PC-3 (cell line): ENCODE results near the gene TARS2. TPM values are rescaled to one million over a fixed set of nuclear protein-coding genes. Genes with fewer than 3 reads are reported as not detected.

Source experiments
- ATAC-seq: fragments of 200-7000 bp; cut with Tn5 transposase; 2 replicates; pipeline ENCODE4 v1.9.1; 2020; ENCODE audit warnings: mild to moderate bottlenecking, moderate library complexity
- BruUV-seq: library from RNA; stranded (reverse); fragments of 400-500 nt; replicated peaks from 2 replicates; lab custom pipeline; 2021; lab: Mats Ljungman, UMichigan
- CTCF ChIA-PET: fragments of 300-600 bp; sonication (Branson Sonifier 250); formaldehyde crosslinking; loops from one replicate; lab custom pipeline; 2022; ENCODE audit warnings: antibody characterized with exemption; lab: Charles Lee
- POLR2A ChIA-PET: fragments of 300-600 bp; sonication (Branson Sonifier 250); formaldehyde crosslinking; loops from one replicate; lab custom pipeline; 2022; ENCODE audit warnings: antibody characterized with exemption; ENCODE audit not compliant: unreplicated experiment; lab: Charles Lee
- DNase-seq: peaks from one replicate; pipeline ENCODE4 v3.0.0-alpha.2; 2015
- H2AFZ ChIP-seq: fragments of 300-600 bp; sonication (generic); 2 replicates; pipeline ENCODE4 v1.6.0; 2016; ENCODE audit warnings: antibody characterized with exemption, low read length
- H3F3A ChIP-seq: fragments of 300-600 bp; sonication (generic); one replicate; pipeline ENCODE4 v1.6.0; 2017; ENCODE audit warnings: antibody characterized with exemption, low read length, control low read depth, mild to moderate bottlenecking; ENCODE audit not compliant: unreplicated experiment
- H3K27ac ChIP-seq: fragments of 300-600 bp; sonication (generic); 2 replicates; pipeline ENCODE4 v1.5.1; 2016; ENCODE audit warnings: mild to moderate bottlenecking, low read length
- H3K27me3 ChIP-seq: fragments of 300-600 bp; sonication (generic); 2 replicates; pipeline ENCODE4 v1.6.1; 2016; ENCODE audit warnings: low read length, mixed read lengths
- H3K36me3 ChIP-seq: fragments of 300-600 bp; sonication (generic); 2 replicates; pipeline ENCODE4 v1.6.1; 2016; ENCODE audit warnings: low read depth, mixed run types, low read length, mixed read lengths
- H3K4me1 ChIP-seq: fragments of 300-600 bp; sonication (generic); 2 replicates; pipeline ENCODE4 v1.5.1; 2016; ENCODE audit warnings: low read length; ENCODE audit not compliant: insufficient read depth
- H3K4me2 ChIP-seq: fragments of 300-600 bp; sonication (generic); 2 replicates; pipeline ENCODE4 v1.6.0; 2016; ENCODE audit warnings: low read length
- H3K4me3 ChIP-seq: fragments of 300-600 bp; sonication (generic); 2 replicates; pipeline ENCODE4 v1.5.1; 2016; ENCODE audit warnings: mild to moderate bottlenecking, low read length, mixed read lengths
- H3K79me2 ChIP-seq: fragments of 300-600 bp; sonication (generic); 2 replicates; pipeline ENCODE4 v1.6.1; 2017; ENCODE audit warnings: low read length, mixed read lengths
- H3K9ac ChIP-seq: fragments of 300-600 bp; sonication (generic); 2 replicates; pipeline ENCODE4 v1.6.0; 2016; ENCODE audit warnings: mild to moderate bottlenecking, low read length
- H3K9me2 ChIP-seq: fragments of 300-600 bp; sonication (generic); replicated peaks from 2 replicates; pipeline ENCODE4 v1.6.1; 2016; ENCODE audit warnings: mixed run types, low read length, mixed read lengths
- H3K9me3 ChIP-seq: fragments of 300-600 bp; sonication (generic); 2 replicates; pipeline ENCODE4 v1.6.1; 2016; ENCODE audit warnings: low read length, mixed read lengths
- H4K20me1 ChIP-seq: fragments of 300-600 bp; sonication (generic); 2 replicates; pipeline ENCODE4 v1.6.1; 2016; ENCODE audit warnings: low read length, mixed read lengths
- CTCF ChIP-seq: fragments of 300-600 bp; sonication (generic); conservative IDR thresholded peaks from 2 replicates; pipeline ENCODE4 v1.5.1; 2017; ENCODE audit warnings: antibody characterized with exemption, low read depth, mild to moderate bottlenecking, low read length
- EZH2 ChIP-seq: fragments of 300-600 bp; sonication (generic); IDR thresholded peaks from one replicate; pipeline ENCODE4 v1.6.1; 2017; ENCODE audit warnings: antibody characterized with exemption, mild to moderate bottlenecking, low read length; ENCODE audit not compliant: unreplicated experiment
- EZH2phosphoT487 ChIP-seq: fragments of 300-600 bp; sonication (generic); IDR thresholded peaks from 2 replicates; pipeline ENCODE4 v1.6.1; 2018; ENCODE audit warnings: mild to moderate bottlenecking, antibody characterized with exemption, low read length, borderline replicate concordance
- intact Hi-C: fragments of 100-400 bp; cut with micrococcal nuclease; formaldehyde crosslinking; loops from 2 replicates; pipeline ENCODE4 v1.9.0; 2023
- total RNA-seq: library from RNA; depleted of rRNA; stranded (reverse); fragments of >200 nt; gene quantifications from 2 replicates; pipeline ENCODE4 v1.2.3, GENCODE V29; 2014

The TARS2 gene
- total RNA-seq, 1 experiment from 2014 or later = 56.2 TPM

GRCh38 chr1:150534002-150534401 is 46.8 kb downstream of the TARS2 start:
- no TSS peak for BruUV-seq
- no peak overlapping the region for H2AFZ ChIP-seq
- no peak overlapping the region for H3K4me3 ChIP-seq
- H3K4me2 ChIP-seq = no peak overlapping the region
- H3K9me2 ChIP-seq = no peaks in the 10 kb centered on the region
- H3K9ac ChIP-seq = no peak overlapping the region
- no peaks in the 10 kb centered on the region for H3F3A ChIP-seq
- intact Hi-C loops = loop anchor here (10.0 kb wide), 2 partner anchors 169 to 279 kb away; partner anchors contain the start of genes CA14 and RPRD2
- no peak for ATAC-seq
- no peaks in the 10 kb centered on the region for H3K79me2 ChIP-seq
- CTCF ChIA-PET = no interaction called here
- DNase-seq = no peak
- no peaks in the 10 kb centered on the region for H3K27me3 ChIP-seq
- TF ChIP-seq EZH2phosphoT487 = no peak
- no peak for TF ChIP-seq CTCF
- no peak for TF ChIP-seq EZH2
- H3K4me1 ChIP-seq = 0 out of 2 replicates have a peak, but pooled peaks cover 3% of the 10 kb centered on the region
- POLR2A ChIA-PET = interaction anchor here (0.6 kb wide), 1 partner anchor 14 kb away, joined by 3 read pairs; no protein-coding TSS in a partner anchor
- no peaks in the 10 kb centered on the region for H3K36me3 ChIP-seq
- no peaks in the 10 kb centered on the region for H4K20me1 ChIP-seq
- H3K27ac ChIP-seq = no peak overlapping the region
- no peaks in the 10 kb centered on the region for H3K9me3 ChIP-seq

GRCh38 chr1:150535511-150536287 is 48.5 kb downstream of the TARS2 start:
- Histone ChIP-seq H2AFZ (no peak overlapping the region), H3K9me2 (no peaks in the 10 kb centered on the region), H3K36me3 (no peaks in the 10 kb centered on the region), H3K4me1 (no peaks in the 10 kb centered on the region), H3K27ac (no peak overlapping the region), H3K9ac (no peak overlapping the region), H3K9me3 (no peaks in the 10 kb centered on the region), H3K79me2 (no peaks in the 10 kb centered on the region), H3K4me2 (no peak overlapping the region), H3K4me3 (no peak overlapping the region), H3F3A (no peaks in the 10 kb centered on the region), H3K27me3 (no peaks in the 10 kb centered on the region), H4K20me1 (no peaks in the 10 kb centered on the region)
- ATAC-seq (no peak), DNase-seq (no peak)
- CTCF ChIA-PET = no interaction called here
- TF ChIP-seq EZH2phosphoT487 (no peak), CTCF (no peak), EZH2 (no peak)
- POLR2A ChIA-PET = interaction anchor here (0.6 kb wide), 1 partner anchor 543 kb away, joined by 4 read pairs; no protein-coding TSS in a partner anchor
- intact Hi-C loops = loop anchor here (10.0 kb wide), 2 partner anchors 171 to 281 kb away; partner anchors contain the start of genes CA14 and RPRD2
- BruUV-seq = no TSS peak
